ENCODE measurements around the gene TSPAN15.
"Not testable (repeated sequence)": the region's sequence is repeated elsewhere in the genome, so short reads cannot be mapped to it uniquely, and the experiment has no call there.

TSPAN15 gene

GRCh38 chr10:69488149-69488844 lies 37.0 kb downstream of the TSPAN15 start:
- DNase-seq (ENCODE audit: low read depth in 2 of 2): not testable (repeated sequence)

- not testable (repeated sequence) for DNase-seq (ENCODE audit: low read depth in 2 of 2)
These were observed 37.6 kb downstream of the TSPAN15 start for GRCh38 chr10:69488856-69489255.

DNA sequence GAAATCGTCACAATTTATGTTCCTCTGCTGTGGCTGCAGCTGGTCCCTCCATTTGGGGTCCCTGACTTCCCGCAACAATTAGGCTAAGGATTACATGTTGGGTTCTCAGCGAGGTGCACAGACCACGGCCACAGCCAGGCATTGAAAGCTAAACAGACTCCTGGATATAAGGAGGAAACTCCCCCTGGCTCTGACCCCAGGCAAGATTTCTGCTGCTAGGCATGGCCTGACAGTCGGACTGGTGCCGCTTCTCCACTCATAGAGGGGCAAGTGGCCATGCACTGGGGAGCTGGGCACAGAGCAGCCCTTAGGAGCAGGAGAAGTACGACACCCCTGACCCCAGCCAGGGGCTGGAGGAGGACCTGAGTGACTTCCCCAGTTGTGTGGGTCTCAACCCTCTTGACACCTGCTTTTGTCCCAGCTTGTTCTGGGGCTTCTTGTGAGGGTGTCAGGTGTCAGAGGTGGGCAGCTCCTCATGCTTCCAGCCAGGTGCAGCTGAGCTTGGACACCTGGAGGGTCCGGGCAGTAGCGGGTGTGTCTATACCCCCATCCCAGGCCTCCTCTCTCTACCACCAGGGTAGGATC lies 38.3 kb downstream of the TSPAN15 start:
- no peak for DNase-seq (ENCODE audit: low read depth in 2 of 2)

DNA sequence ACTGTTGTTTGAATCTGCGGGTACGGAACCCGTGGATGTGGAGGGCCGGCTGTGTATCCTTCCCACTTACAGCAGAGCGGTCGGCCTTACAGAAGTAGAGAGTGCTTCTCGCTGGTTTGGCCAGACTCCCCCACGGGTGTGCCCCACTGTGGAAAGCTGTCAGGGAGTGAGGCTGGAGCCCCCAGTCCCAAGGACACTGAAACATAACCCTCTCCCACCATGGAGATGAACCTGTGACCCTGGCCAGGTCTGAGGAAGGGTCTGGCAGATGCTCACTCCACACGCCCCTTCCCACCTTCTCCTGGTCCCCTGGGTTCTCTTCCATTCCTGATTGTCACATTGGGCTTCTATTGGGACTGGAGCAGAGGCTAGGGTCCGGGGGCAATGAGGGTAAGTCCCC lies 39.6 kb downstream of the TSPAN15 start:
- no peak for DNase-seq (ENCODE audit: low read depth in 2 of 2)

- no peak for DNase-seq (ENCODE audit: low read depth in 2 of 2)
These were observed 40.3 kb downstream of the TSPAN15 start for GRCh38 chr10:69491611-69492010.

DNA sequence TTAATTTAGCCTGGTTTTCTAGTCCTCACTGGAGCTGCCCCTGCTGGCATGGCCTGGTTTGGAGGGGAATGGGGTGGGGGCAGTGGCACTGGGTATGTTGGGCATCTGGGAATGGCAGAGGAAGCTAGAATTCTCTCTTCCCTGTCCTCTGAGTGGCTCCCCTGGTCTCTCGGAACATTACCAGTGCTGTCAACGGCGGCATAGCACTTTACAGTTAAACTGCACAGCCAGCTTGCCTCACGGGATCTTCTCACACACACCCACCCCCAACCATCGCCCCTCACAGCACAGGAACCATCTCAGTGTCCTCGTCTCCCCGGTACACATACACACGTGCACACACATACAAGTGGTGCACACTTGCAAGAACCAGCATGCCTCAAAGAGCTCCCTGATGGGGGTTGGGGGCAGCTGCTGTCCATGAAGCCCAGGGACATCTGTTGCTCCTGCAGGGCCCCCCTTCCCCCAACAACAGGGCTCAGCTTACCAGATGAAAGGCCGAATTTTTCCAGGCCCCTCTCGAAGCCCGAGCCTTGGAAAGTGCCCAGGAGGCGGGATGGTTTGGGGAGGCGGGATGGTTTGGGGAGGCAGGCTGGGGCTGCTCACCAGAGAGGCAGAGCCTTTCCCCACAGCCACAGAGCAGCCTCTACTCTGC lies 41.0 kb downstream of the TSPAN15 start:
- no peak for DNase-seq (ENCODE audit: low read depth in 2 of 2)

- DNase-seq (ENCODE audit: low read depth in 2 of 2): no peak
These were observed 41.6 kb downstream of the TSPAN15 start for GRCh38 chr10:69492746-69493462.

GRCh38 chr10:69494626-69495558 lies 43.6 kb downstream of the TSPAN15 start:
- no peak for DNase-seq (ENCODE audit: low read depth in 2 of 2)

- DNase-seq (ENCODE audit: low read depth in 2 of 2): no peak
These were observed 44.4 kb downstream of the TSPAN15 start for GRCh38 chr10:69495666-69496065.

DNA sequence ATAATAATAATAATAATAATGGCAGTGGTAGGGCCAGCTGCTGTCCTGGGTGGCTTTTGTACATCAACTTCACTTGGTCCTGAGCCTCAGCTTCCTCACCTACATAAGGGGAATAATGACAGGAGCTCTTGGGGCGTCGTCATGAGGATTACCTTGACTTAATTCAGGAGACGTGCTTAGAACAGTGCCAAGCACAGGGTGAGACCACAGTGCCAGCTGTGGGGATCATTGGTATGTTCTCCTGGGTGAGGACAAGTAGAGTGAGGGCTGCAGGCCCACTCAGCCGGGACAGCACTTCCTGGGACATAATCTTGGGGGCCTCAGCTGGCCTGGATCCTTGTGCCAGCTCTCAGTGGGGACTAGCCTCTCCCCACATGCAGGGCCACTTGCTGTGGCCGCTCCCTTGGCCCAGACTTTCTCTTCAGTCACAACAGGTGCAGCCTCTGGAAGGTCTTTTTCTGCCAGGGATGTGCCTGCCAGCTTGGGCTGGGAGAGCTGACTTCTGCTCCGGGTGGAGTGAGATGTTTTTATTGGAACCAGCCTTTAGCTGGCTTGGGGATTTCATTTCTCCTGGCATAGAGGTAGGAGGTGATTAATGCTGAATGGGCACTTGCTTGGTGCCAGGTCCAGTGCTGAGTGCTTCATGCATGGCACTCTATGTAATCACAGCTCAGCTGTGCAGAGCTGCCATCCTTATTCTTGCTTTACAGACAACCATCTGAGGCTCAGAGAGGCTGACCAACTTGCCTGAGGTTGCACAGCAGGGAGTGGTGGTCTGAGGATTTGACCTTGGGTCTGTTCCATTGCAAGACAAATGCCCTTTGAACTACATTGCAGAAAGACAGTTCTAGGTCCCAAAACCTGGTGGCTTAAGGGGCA lies 45.3 kb downstream of the TSPAN15 start:
- no peak for DNase-seq (ENCODE audit: low read depth in 2 of 2)

GRCh38 chr10:69497231-69497561 lies 45.9 kb downstream of the TSPAN15 start:
- DNase-seq (ENCODE audit: low read depth in 2 of 2): no peak

DNA sequence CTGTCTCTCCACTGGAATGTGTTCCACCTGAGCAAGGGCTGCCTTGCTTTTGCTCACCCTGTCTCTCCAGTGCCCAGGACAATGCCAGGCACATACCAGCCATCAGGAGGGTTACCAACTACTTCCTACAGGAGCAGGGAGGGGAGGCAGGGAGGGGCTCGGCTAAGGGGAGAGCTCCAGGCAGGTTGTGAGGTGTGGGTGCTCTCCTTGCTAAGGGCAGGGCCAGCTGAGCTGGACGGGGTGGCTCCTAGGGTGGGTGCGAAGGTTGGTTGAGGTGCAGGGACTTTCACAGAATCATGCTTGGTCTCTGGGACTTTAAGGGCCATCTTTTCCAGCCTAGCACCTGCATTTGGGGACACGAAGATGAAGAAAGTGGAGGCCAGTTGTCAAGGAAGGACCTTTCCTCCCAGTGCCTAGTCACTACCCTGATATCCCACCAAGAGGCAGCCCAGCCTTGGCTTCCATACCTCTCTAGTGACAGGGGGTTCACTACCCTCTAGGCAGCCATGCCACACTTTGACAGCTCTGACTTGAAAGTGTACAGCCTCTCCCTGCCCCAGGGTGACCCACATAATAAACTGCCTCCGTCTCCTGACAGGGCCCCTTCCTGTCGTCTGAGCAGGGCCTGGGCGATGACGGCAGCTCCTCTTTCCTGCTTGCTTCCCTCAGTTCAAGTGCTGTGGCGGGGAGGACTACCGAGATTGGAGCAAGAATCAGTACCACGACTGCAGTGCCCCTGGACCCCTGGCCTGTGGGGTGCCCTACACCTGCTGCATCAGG lies 46.5 kb downstream of the TSPAN15 start:
- no peak for DNase-seq (ENCODE audit: low read depth in 2 of 2)

DNA sequence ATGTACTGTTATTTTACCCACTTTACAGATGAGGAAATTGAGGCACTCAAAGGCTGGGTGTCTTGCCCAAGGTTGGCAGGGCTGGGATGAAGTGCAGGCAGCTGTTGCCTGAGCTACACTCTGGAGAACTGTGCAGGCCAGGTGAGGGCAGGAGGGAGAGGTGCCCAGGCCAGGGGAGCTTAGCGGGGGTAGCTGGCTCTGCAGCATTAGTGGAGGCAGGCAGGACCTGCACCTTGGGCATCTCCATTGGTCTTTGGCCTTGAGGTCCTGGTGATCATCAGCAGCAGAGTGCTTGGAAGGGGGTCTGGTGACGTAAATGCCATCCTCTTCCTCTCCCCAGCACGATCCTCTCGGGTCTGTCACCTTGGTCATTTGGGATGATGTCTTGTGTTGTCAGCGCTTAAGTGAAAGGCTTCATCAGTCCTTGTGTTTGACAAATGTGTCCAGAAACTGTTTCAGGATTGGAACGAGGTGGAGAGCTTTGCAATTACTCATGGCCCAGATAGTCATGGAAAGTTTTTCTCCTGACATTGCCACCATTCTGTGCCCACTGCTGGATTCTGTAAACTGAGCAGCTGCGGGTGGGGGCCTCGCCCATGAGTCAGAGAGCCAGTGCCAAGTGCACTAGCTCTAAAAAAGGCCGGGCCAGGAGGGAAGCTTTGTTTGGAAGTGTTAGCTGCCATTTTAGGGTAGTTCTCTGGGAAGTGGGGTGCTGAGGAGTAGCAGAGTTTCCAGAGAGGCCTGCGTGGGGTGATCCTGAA lies 47.6 kb downstream of the TSPAN15 start:
- DNase-seq (ENCODE audit: low read depth in 2 of 2): no peak

DNA sequence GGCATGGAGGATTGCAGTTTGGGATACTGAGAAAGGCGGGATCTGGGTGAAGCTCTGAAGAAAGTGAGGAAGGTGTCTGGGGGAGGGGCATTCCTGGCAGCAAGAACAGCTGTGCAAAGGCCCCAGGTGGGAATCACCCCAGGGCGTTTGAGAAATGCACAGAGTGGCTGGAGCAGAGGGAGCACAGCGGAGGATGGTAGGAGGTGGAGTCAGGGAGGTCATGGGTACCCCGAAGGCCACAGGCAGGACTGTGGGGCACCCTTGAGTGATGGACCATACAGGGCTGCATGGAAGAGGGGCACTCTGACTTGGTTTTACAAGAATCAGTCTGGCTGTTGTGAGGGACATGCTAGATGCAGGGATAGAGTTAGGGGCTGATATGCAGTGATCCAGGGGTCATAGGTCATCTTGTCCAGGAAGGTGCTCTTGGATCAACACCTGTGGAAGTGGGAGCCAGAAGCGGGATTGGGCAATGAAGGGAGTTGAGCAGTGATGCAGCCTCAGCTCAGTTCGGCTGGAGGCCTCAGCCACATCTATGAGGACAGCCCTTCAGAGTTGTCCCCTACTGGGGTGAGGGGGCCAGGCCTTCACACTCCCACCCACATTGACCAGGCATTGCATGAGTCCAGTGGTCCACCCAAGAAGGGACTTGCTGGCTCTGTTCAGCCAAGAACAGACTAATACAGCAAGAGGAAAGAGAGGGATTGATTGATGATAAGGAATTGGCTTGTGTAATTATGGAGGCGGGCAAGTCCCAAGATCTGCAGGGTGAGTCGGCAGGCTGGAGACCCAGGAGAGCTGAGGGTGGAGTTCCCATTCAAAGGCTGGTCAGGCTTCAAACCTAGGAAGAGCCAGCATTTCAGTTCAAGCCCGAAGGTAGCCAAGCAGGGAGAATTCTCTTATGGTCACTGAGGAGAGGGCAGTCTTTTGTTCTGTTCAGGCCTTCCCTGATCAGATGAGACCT lies 48.7 kb downstream of the TSPAN15 start:
- DNase-seq (ENCODE audit: low read depth in 2 of 2): no peak

GRCh38 chr10:69500864-69501468 lies 49.7 kb downstream of the TSPAN15 start:
- no peak for DNase-seq (ENCODE audit: low read depth in 2 of 2)

DNA sequence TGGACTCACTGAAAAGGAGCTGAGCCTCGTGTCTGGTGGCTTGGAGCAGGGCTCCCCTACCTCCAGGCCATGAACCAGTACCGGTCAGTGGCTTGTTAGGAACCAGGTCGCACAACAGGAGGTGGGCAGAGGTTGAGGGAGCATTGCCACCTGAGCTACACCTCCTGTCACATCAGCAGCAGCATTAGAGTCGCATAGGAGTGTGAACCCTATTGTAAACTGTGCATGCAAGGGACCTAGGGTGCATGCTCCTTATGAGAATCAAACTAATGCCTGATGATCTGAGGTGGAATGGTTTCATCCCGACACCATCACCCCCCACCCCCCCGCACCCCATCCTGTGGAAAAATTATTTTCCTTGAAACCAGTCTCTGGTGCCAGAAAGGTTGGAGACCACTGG lies 50.4 kb downstream of the TSPAN15 start:
- no peak for DNase-seq (ENCODE audit: low read depth in 2 of 2)

- no peak for DNase-seq (ENCODE audit: low read depth in 2 of 2)
These were observed 51.3 kb downstream of the TSPAN15 start for GRCh38 chr10:69502589-69502988.
